Chondrocyte (in vitro differentiated cells): Measurements from ENCODE around the gene SLC35G2. TPM values are rescaled to one million over a fixed set of nuclear protein-coding genes. Genes with fewer than 3 reads are reported as not detected.
"Not testable (repeated sequence)": the region's sequence is repeated elsewhere in the genome, so short reads cannot be mapped to it uniquely, and the experiment has no call there.

Experiments used
- DNase-seq: peaks from one replicate; pipeline ENCODE4 v3.0.0; 2021; ENCODE audit warnings: mixed read lengths, low spot score
- H3K27ac Mint-ChIP-seq: one replicate; pipeline ENCODE4 v1.8.0; 2021; ENCODE audit warnings: mild to moderate bottlenecking, moderate library complexity, mixed read lengths; ENCODE audit not compliant: unreplicated experiment
- H3K27me3 Mint-ChIP-seq: 2 replicates; pipeline ENCODE4 v1.8.0; 2021; ENCODE audit warnings: low read depth, mixed read lengths
- H3K36me3 Mint-ChIP-seq: 2 replicates; pipeline ENCODE4 v1.8.0; 2021; ENCODE audit warnings: low read depth, mixed read lengths
- H3K4me1 Mint-ChIP-seq: 2 replicates; pipeline ENCODE4 v1.8.0; 2021; ENCODE audit warnings: low read depth, mild to moderate bottlenecking, mixed read lengths
- H3K4me3 Mint-ChIP-seq: one replicate; pipeline ENCODE4 v1.8.0; 2021; ENCODE audit warnings: mild to moderate bottlenecking, moderate library complexity, mixed read lengths; ENCODE audit not compliant: unreplicated experiment
- H3K9me3 Mint-ChIP-seq: 2 replicates; pipeline ENCODE4 v1.8.0; 2021; ENCODE audit warnings: low read depth, mixed read lengths
- CTCF ChIP-seq: fragments of 200-600 bp; sonication (generic); IDR thresholded peaks from 2 replicates; pipeline ENCODE4 v1.5.0; 2021; ENCODE audit warnings: antibody characterized with exemption, mild to moderate bottlenecking, moderate library complexity
- total RNA-seq: library from RNA; stranded (reverse); gene quantifications from 3 replicates; pipeline ENCODE4 v1.2.1, GENCODE V29; 2021

The SLC35G2 gene
- total RNA-seq, 1 donor from 2014 or later, result 3.8 TPM

GRCh38 chr3:136869282-136869681, 50.4 kb downstream of the SLC35G2 start:
- Mint-ChIP-seq H3K4me3 (no peak overlapping the region), H3K27me3 (no peaks in the 10 kb centered on the region), H3K9me3 (peaks cover 10% of the 10 kb centered on the region), H3K36me3 (peaks cover 9% of the 10 kb centered on the region), H3K4me1 (peaks cover 3% of the 10 kb centered on the region), H3K27ac (no peak overlapping the region)
- TF ChIP-seq CTCF, result no peak
- DNase-seq, result no peak

- H3K4me1 Mint-ChIP-seq, H3K27me3 Mint-ChIP-seq, H3K4me3 Mint-ChIP-seq, DNase-seq, H3K27ac Mint-ChIP-seq, H3K36me3 Mint-ChIP-seq: not testable (repeated sequence)
- H3K9me3 Mint-ChIP-seq, result peaks cover 14% of the 10 kb centered on the region
Observed at GRCh38 chr3:136872258-136872657, 53.3 kb downstream of the SLC35G2 start.

GRCh38 chr3:136879510-136879909, 60.6 kb downstream of the SLC35G2 start:
- not testable (repeated sequence) for H3K36me3 Mint-ChIP-seq, DNase-seq, H3K27me3 Mint-ChIP-seq, H3K4me3 Mint-ChIP-seq, H3K27ac Mint-ChIP-seq
- Mint-ChIP-seq H3K9me3 (peaks cover 11% of the 10 kb centered on the region), H3K4me1 (peaks cover 11% of the 10 kb centered on the region)

- Mint-ChIP-seq H3K4me1 (peaks cover 19% of the 10 kb centered on the region), H3K27ac (no peak overlapping the region)
Observed at GRCh38 chr3:136882571-136882970, 63.6 kb downstream of the SLC35G2 start.

GRCh38 chr3:136883967-136884720, 65.2 kb downstream of the SLC35G2 start:
- no peak for TF ChIP-seq CTCF

More at GRCh38 chr3:136882571-136882970, 63.6 kb downstream of the SLC35G2 start:
- Mint-ChIP-seq H3K36me3 (peaks cover 2% of the 10 kb centered on the region), H3K9me3 (peaks cover 8% of the 10 kb centered on the region), H3K27me3 (no peaks in the 10 kb centered on the region), H3K4me3 (no peak overlapping the region)
- DNase-seq, result no peak
- TF ChIP-seq CTCF, result no peak

GRCh38 chr3:136885357-136886213, 66.7 kb downstream of the SLC35G2 start:
- peaks cover 3% of the 10 kb centered on the region for H3K36me3 Mint-ChIP-seq
- H3K9me3 Mint-ChIP-seq, result no peaks in the 10 kb centered on the region
- H3K4me3 Mint-ChIP-seq, result no peak overlapping the region
- H3K27ac Mint-ChIP-seq, result no peak overlapping the region
- no peak for DNase-seq
- no peak for TF ChIP-seq CTCF
- H3K27me3 Mint-ChIP-seq, result no peaks in the 10 kb centered on the region
- H3K4me1 Mint-ChIP-seq, result peaks cover 19% of the 10 kb centered on the region

More at GRCh38 chr3:136883967-136884720, 65.2 kb downstream of the SLC35G2 start:
- DNase-seq, result no peak
- H3K4me3 Mint-ChIP-seq, result no peak overlapping the region
- H3K27me3 Mint-ChIP-seq, result no peaks in the 10 kb centered on the region
- peaks cover 2% of the 10 kb centered on the region for H3K36me3 Mint-ChIP-seq
- peaks cover 19% of the 10 kb centered on the region for H3K4me1 Mint-ChIP-seq
- no peak overlapping the region for H3K27ac Mint-ChIP-seq
- peaks cover 3% of the 10 kb centered on the region for H3K9me3 Mint-ChIP-seq
